GM23248 (cell line): ENCODE results near the gene CFAP45. TPM values are rescaled to one million over a fixed set of nuclear protein-coding genes. Genes with fewer than 3 reads are reported as not detected.

ENCODE experiments used
- DNase-seq: peaks from one replicate; pipeline ENCODE4 v3.0.0-alpha.2; 2015
- H2AFZ ChIP-seq: fragments of 200-600 bp; sonication (generic); 2 replicates; pipeline ENCODE4 v1.6.1; 2016; ENCODE audit warnings: antibody characterized with exemption
- H3F3A ChIP-seq: fragments of 200-600 bp; sonication (generic); 2 replicates; pipeline ENCODE4 v1.6.1; 2016; ENCODE audit warnings: mild to moderate bottlenecking, antibody characterized with exemption, mixed run types; ENCODE audit not compliant: insufficient read depth
- H3K27ac ChIP-seq: fragments of 200-600 bp; sonication (generic); 2 replicates; pipeline ENCODE4 v1.5.1; 2016; ENCODE audit warnings: mild to moderate bottlenecking
- H3K27me3 ChIP-seq: fragments of 200-600 bp; sonication (generic); replicated peaks from 2 replicates; pipeline ENCODE4 v1.6.1; 2016; ENCODE audit warnings: mild to moderate bottlenecking; ENCODE audit not compliant: insufficient read depth
- H3K36me3 ChIP-seq: fragments of 200-600 bp; sonication (generic); 2 replicates; pipeline ENCODE4 v1.6.1; 2016; ENCODE audit warnings: low read depth, mild to moderate bottlenecking
- H3K4me1 ChIP-seq: fragments of 200-600 bp; sonication (generic); 2 replicates; pipeline ENCODE4 v1.6.1; 2016; ENCODE audit warnings: mild to moderate bottlenecking; ENCODE audit not compliant: insufficient read depth
- H3K4me2 ChIP-seq: fragments of 200-600 bp; sonication (generic); one replicate; pipeline ENCODE4 v1.6.1; 2016; ENCODE audit warnings: mild to moderate bottlenecking; ENCODE audit not compliant: unreplicated experiment
- H3K4me3 ChIP-seq: fragments of 200-600 bp; sonication (generic); 2 replicates; pipeline ENCODE4 v1.5.1; 2016; ENCODE audit warnings: mild to moderate bottlenecking
- H3K79me2 ChIP-seq: fragments of 200-600 bp; sonication (generic); 2 replicates; pipeline ENCODE4 v1.6.1; 2016; ENCODE audit warnings: mild to moderate bottlenecking; ENCODE audit not compliant: insufficient read depth
- H3K9ac ChIP-seq: fragments of 200-600 bp; sonication (generic); 2 replicates; pipeline ENCODE4 v1.6.1; 2016; ENCODE audit warnings: mild to moderate bottlenecking
- H3K9me2 ChIP-seq: fragments of 200-600 bp; sonication (generic); 2 replicates; pipeline ENCODE4 v1.6.1; 2016; ENCODE audit warnings: mixed run types, mild to moderate bottlenecking, moderate library complexity; ENCODE audit not compliant: insufficient read depth
- H3K9me3 ChIP-seq: fragments of 200-600 bp; sonication (generic); one replicate; pipeline ENCODE4 v1.6.1; 2017; ENCODE audit warnings: low read depth
- H4K20me1 ChIP-seq: fragments of 200-600 bp; sonication (generic); 2 replicates; pipeline ENCODE4 v1.6.0; 2016; ENCODE audit not compliant: insufficient read depth
- EZH2 ChIP-seq: fragments of 200-600 bp; sonication (generic); IDR thresholded peaks from 2 replicates; pipeline ENCODE4 v1.6.1; 2018; ENCODE audit warnings: antibody characterized with exemption, mild to moderate bottlenecking; ENCODE audit not compliant: insufficient read depth, poor library complexity, severe bottlenecking
- EZH2phosphoT487 ChIP-seq: fragments of 200-600 bp; sonication (generic); IDR thresholded peaks from 2 replicates; pipeline ENCODE4 v1.6.1; 2018; ENCODE audit warnings: antibody characterized with exemption, moderate library complexity, mild to moderate bottlenecking, low read depth; ENCODE audit not compliant: insufficient read depth
- WGBS, 2 experiments: methylation state at CpG; one replicate each; pipeline ENCODE4 v1.1.6; 2015 to 2017; ENCODE audit warnings: low lambda C conversion rate in 2 of 2, low coverage in 1 of 2; ENCODE audit errors: missing lambda C conversion rate in 2 of 2; 5-methylcytosine and 5-hydroxymethylcytosine counted together
- in situ Hi-C: fragments of 300-500 bp; cut with MboI; formaldehyde crosslinking; loops from 2 replicates; pipeline ENCODE4 v1.15.0; 2020
- polyA plus RNA-seq: library from polyadenylated mRNA; unstranded; fragments of >200 nt; fragmentation: Nextera tagmentation; extraction: Ambion mirVana; gene quantifications from 2 replicates; pipeline ENCODE4 v1.2.1, GENCODE V29; 2016
- total RNA-seq: library from RNA; depleted of rRNA; stranded (reverse); fragments of >200 nt; shearing (Covaris generic); gene quantifications from 2 replicates; pipeline ENCODE4 v1.2.3, GENCODE V29; 2014

Gene CFAP45
- total and polyA plus RNA-seq, 2 experiments from 2014 or later: 0.51 TPM; not detected in 1

DNA sequence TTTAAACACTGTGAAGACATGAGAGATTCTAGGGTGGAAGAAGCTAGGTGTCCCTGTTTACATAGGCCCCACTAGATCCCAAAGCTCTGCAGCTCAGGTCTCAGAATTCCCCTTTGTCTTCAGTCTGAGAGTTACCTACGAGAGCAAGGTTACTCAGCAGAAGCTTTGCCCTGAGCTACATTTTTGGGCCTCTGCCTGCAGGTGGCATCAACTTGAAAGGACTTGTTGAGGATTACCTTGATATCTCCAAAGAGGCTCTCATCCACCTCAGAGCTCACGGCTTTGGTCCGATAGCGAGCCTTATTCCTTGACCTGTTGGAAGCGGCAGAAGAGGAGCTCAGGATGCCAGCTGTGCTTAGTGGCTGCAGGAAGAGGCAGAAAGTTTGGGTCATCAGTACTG lies 7.0 kb downstream of the CFAP45 start:
- peaks cover 21% of the 10 kb centered on the region for H3K4me1 ChIP-seq
- H3K36me3 ChIP-seq: no peaks in the 10 kb centered on the region
- H3K9me2 ChIP-seq: no peaks in the 10 kb centered on the region
- H4K20me1 ChIP-seq: no peaks in the 10 kb centered on the region
- 96 to 98% methylated on average over 5 of the region's 5 CpGs for WGBS, 2 experiments
- H3K9ac ChIP-seq: no peak overlapping the region
- H3K27ac ChIP-seq: no peak overlapping the region
- TF ChIP-seq EZH2phosphoT487 (no peak), EZH2 (no peak)
- DNase-seq: no peak
- no peaks in the 10 kb centered on the region for H3K27me3 ChIP-seq
- H3K4me2 ChIP-seq: no peak overlapping the region
- H2AFZ ChIP-seq: no peak overlapping the region
- no peaks in the 10 kb centered on the region for H3K9me3 ChIP-seq
- peaks cover 6% of the 10 kb centered on the region; the same call in 1 of the 2 replicates for H3F3A ChIP-seq
- no peak overlapping the region for H3K4me3 ChIP-seq
- in situ Hi-C loops: loop anchor here (5.0 to 10.0 kb wide), 2 partner anchors 96 to 728 kb away; no protein-coding TSS in a partner anchor
- H3K79me2 ChIP-seq: no peaks in the 10 kb centered on the region

GRCh38 chr1:159891275-159892157 lies 8.4 kb downstream of the CFAP45 start:
- 41 to 42% methylated on average over 7 of the region's 7 CpGs for WGBS, 2 experiments
- in situ Hi-C loops: loop anchor here (5.0 to 10.0 kb wide), 2 partner anchors 94 to 727 kb away; no protein-coding TSS in a partner anchor
- Histone ChIP-seq H3K4me1 (peaks cover 21% of the 10 kb centered on the region), H3K4me2 (no peak overlapping the region), H3F3A (peaks cover 6% of the 10 kb centered on the region; the same call in 1 of the 2 replicates), H3K9me3 (no peaks in the 10 kb centered on the region), H3K4me3 (no peak overlapping the region), H3K9me2 (no peaks in the 10 kb centered on the region), H3K36me3 (no peaks in the 10 kb centered on the region), H3K79me2 (no peaks in the 10 kb centered on the region), H3K27ac (no peak overlapping the region), H3K9ac (no peak overlapping the region), H2AFZ (no peak overlapping the region), H4K20me1 (no peaks in the 10 kb centered on the region), H3K27me3 (no peaks in the 10 kb centered on the region)
- TF ChIP-seq EZH2 (no peak), EZH2phosphoT487 (no peak)
- DNase-seq: peak; percentile 93

DNA sequence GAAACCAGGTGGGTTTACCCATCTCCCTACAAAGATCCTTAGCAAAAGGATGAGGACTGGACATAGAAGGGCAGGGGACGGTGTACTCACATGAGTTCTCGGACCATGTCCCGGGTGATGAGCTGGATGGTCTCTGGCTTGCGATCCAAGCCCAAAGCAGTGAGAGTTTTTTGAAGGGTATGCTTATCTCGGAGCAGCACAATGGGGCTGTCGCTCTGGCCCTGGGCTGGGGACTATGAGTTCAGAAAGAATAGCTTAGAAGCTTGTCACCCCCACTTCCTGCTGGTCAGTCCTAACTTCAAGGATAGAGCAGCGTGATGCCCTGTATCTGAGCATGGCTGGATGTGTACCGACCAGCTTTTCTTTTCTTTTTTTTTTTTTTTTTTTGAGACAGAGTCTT lies 9.6 kb downstream of the CFAP45 start:
- no peak overlapping the region for H3K4me2 ChIP-seq
- no peak overlapping the region for H3K9ac ChIP-seq
- H3K4me3 ChIP-seq: no peak overlapping the region
- no peak for TF ChIP-seq EZH2phosphoT487
- TF ChIP-seq EZH2: no peak
- peak overlapping the region; percentile 63 for H2AFZ ChIP-seq
- H3F3A ChIP-seq: peaks cover 6% of the 10 kb centered on the region; the same call in 1 of the 2 replicates
- H3K36me3 ChIP-seq: no peaks in the 10 kb centered on the region
- H3K9me3 ChIP-seq: no peaks in the 10 kb centered on the region
- H4K20me1 ChIP-seq: no peaks in the 10 kb centered on the region
- H3K9me2 ChIP-seq: no peaks in the 10 kb centered on the region
- DNase-seq: no peak
- H3K27me3 ChIP-seq: no peaks in the 10 kb centered on the region
- 96 to 97% methylated on average over 8 of the region's 8 CpGs for WGBS, 2 experiments
- H3K27ac ChIP-seq: peak overlapping the region; percentile 29
- peaks cover 21% of the 10 kb centered on the region for H3K4me1 ChIP-seq
- no peaks in the 10 kb centered on the region for H3K79me2 ChIP-seq
- in situ Hi-C loops: loop anchor here (5.0 to 10.0 kb wide), 2 partner anchors 93 to 726 kb away; no protein-coding TSS in a partner anchor

GRCh38 chr1:159889821-159890252 lies 10.1 kb downstream of the CFAP45 start:
- peak overlapping the region; percentile 63 for H2AFZ ChIP-seq
- H4K20me1 ChIP-seq: no peaks in the 10 kb centered on the region
- no peaks in the 10 kb centered on the region for H3K27me3 ChIP-seq
- H3K9me2 ChIP-seq: no peaks in the 10 kb centered on the region
- H3F3A ChIP-seq: peaks cover 6% of the 10 kb centered on the region; the same call in 1 of the 2 replicates
- peak overlapping the region; percentile 29 for H3K4me2 ChIP-seq
- 6 to 9% methylated on average over 2 of the region's 2 CpGs for WGBS, 2 experiments
- H3K27ac ChIP-seq: peak overlapping the region; percentile 29
- no peak for TF ChIP-seq EZH2
- TF ChIP-seq EZH2phosphoT487: no peak
- no peak overlapping the region for H3K4me3 ChIP-seq
- H3K9me3 ChIP-seq: no peaks in the 10 kb centered on the region
- DNase-seq: peak; percentile 91
- no peaks in the 10 kb centered on the region for H3K36me3 ChIP-seq
- peaks cover 21% of the 10 kb centered on the region for H3K4me1 ChIP-seq
- no peaks in the 10 kb centered on the region for H3K79me2 ChIP-seq
- in situ Hi-C loops: loop anchor here (5.0 to 10.0 kb wide), 2 partner anchors 93 to 725 kb away; no protein-coding TSS in a partner anchor
- H3K9ac ChIP-seq: no peak overlapping the region
